HG03045 (cell line): ENCODE results near the gene SLC25A1.
"Not testable (repeated sequence)": the region's sequence is repeated elsewhere in the genome, so short reads cannot be mapped to it uniquely, and the experiment has no call there.

ENCODE experiments used
- ATAC-seq: cut with Tn5 transposase; IDR thresholded peaks from one replicate; pipeline ENCODE4 v1.9.1; 2021; ENCODE audit warnings: mild to moderate bottlenecking, moderate library complexity; ENCODE audit not compliant: unreplicated experiment

Gene SLC25A1

DNA sequence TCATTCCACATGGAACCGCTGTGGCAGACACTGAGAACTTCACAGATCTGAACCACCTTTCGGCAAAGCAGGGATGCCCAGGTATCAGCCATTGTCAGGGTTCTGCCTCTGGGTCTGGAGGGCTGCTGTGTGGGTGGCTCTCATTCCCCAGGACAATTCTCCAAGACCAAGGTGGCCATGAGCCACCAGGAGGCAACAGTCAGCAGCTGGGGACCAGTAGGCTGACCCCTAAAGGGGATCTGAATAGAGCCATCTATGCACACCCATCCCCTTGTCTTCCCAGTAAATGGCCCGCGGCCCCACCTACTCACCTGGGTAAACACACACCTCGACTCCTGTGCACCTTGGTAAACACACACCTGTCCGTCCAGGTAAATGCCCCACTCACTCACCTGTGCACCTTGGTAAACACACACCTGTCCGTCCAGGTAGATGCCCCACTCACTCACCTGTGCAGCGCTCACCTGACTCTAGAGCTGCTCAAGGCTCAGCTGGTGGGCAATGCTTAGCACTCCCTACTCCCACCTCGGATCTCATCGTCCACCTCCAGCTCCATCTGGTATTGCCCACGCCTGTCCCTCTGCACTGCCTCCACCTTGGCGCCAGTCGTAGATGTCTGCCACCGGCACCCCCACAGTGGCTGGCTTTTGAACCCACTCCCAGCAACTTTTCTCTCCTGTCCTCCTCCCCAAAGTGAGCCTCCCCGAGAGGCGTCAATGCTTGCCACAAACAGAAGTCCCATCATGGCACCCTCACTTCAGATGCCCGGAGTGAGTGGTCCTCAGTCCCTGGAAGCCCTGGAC is 10.2 kb downstream of the SLC25A1 start:
- ATAC-seq: no peak

GRCh38 chr22:19167106-19167869 is 11.2 kb downstream of the SLC25A1 start:
- no peak for ATAC-seq

DNA sequence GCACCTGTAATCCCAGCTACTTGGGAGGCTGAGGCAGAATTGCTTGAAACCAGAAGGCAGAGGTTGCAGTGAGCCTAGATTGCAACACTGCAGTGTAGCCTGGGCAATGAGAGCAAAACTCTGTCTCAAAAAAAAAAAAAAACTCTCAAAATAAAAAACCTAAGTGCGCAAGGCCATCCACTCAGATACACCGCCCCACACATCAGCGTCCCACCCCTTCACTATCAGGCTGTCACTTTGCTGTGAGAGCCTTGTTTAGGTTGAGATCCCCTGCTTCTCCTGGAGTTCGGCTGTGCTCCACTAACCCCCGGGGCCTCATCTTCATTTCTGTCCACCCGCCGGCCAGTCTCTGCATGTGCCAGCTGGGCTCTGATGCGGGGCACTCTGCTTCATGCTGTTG is 12.1 kb downstream of the SLC25A1 start:
- no peak for ATAC-seq

DNA sequence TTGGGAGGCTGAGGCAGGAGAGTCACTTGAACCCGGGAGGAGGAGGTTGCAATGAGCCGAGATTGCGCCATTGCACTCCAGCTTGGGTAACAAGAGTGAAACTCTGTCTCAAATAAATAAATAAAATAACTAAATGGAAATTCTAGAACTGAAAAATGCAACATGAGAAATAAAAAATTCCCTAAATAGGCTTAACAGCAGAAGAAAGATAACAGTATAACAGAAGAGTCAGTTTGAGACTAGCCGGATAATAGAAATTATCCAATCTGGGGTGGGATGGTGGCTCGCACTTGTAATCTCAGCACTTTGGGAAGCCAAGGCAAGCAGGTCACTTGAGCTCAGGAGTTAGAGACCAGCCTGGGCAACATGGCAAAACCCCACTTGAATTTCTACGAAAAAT is 14.1 kb downstream of the SLC25A1 start:
- ATAC-seq: no peak

DNA sequence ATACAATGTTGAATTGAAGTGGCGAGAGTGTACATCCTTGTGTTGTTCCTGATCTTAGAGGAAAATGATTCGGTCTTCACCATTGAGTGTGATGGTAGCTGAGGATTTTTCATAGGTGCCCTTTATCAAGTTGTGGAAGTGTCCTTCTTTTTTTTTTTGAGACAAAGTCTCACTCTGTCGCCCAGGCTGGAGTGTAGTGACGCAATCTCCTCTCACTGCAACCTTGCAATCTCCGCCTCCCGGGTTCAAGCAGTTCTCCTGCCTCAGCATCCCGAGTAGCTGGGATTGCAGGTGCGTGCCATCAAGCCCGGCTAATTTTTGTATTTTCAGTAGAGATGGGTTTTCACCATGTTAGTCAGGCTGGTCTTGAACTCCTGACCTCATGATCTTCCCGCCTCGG is 19.9 kb downstream of the SLC25A1 start:
- ATAC-seq: not testable (repeated sequence)

DNA sequence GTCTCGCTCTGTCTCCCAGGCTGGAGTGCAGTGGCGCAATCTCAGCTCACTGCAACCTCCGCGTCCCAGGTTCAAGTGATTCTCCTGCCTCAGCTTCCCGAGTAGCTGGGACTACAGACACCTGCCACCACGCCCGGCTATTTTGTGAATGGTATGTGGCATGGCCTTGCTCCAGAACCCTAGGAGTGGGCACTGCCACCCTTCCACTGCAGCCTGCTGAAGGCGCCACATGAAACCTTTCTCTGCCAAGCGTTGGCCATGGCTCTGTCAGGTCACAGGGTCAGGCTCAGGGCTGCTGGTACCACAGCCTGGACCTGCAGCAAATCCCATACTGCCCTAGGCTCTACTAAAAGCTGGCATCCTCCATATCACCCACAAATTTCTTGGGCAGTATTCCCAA is 22.4 kb downstream of the SLC25A1 start:
- not testable (repeated sequence) for ATAC-seq

- ATAC-seq: no peak
Measured at GRCh38 chr22:19152942-19153883, 25.3 kb downstream of the SLC25A1 start.

GRCh38 chr22:19151329-19152191 is 27.0 kb downstream of the SLC25A1 start:
- ATAC-seq: no peak

- no peak for ATAC-seq
Measured at GRCh38 chr22:19150482-19151328, 27.8 kb downstream of the SLC25A1 start.

GRCh38 chr22:19149991-19150390 is 28.5 kb downstream of the SLC25A1 start, which contains the start of gene GSC2:
Gene GSC2 (minus strand): TSS chr22:19150292. CDS start chr22:19150283, 9 bp downstream.
- ATAC-seq: no peak

DNA sequence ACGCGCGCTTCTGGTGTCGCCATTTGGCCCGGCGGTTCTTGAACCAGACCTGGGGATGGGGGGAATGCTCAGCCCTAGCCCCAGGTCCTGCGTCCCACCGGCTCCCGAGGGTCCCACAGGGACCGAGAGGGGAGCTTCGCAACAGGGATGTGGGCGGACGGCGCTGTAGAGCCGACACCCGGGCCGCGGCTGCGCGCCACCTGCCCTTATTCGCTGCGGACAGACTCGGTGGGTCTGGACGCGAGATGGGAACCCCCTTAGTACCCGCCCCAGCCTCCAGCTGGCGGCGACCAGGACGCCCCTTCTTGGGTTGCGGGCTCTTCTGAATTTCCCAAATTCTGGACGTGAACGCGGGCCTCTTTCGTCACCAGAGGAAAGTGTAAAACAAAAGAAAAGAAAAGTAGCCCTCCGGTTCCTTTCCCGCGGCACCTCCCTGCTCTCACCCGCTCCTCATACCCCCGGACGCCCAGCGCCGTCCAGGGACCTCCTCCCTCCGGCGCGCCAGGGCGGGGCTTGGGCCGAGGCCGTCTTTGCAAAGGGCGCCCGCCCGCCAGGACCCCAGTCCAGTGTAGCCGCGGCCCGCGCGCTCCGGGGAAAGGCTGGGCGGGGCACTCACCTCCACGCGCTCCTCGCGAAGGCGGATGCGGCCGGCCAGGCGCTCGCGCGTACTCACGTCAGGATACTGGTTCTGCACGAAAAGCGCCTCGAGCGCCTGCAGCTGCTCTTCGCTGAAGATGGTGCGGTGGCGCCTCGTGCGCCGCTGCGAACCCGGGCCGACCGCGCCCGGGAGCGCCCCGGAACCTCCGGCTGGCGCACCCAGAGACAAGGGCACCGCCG is 29.3 kb downstream of the SLC25A1 start:
- ATAC-seq: no peak

- no peak for ATAC-seq
Measured at GRCh38 chr22:19148417-19149046, 30.0 kb downstream of the SLC25A1 start.

- ATAC-seq: no peak
Measured at GRCh38 chr22:19147195-19147780, 31.2 kb downstream of the SLC25A1 start.

GRCh38 chr22:19146215-19146968 is 32.1 kb downstream of the SLC25A1 start:
- no peak for ATAC-seq

DNA sequence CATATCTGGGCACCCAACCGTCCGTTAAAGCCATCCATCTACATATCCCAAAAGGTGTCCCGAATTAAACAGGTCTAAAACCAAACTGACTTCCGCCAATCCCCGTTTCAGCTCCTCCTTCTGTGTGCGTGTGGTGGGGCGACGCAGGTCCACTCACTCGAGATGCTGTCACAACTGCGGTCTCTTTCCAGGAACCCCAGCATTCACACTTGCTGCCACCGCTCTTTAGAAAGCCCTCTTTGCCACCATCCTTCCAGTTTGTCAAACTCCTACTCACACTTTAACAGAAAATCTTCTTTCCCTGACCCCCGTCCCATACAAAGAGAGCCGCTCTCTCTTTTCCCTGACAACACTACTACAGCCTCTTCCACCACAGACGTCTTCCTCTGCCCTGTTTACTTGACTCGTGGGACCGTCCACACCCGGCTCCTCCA is 34.6 kb downstream of the SLC25A1 start:
- no peak for ATAC-seq

DNA sequence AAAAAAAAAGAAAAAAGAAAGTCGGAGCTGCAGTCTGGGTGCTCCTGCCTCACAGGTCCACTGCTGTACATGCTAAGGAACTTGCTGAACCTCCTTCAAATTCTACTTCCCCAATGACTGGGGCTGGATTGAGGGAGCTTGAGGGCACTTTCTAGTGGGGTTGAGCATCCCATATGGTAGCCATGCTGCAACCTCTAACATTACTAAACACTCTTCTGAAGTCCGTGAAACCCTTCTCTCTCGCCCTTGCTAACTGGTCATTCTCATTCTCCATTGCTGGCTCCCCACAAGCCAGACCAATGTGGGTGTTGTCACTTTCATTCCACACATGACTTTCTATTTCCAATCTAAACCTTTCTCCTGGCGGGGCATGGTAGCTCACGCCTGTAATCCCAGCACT is 35.3 kb downstream of the SLC25A1 start:
- ATAC-seq: no peak

DNA sequence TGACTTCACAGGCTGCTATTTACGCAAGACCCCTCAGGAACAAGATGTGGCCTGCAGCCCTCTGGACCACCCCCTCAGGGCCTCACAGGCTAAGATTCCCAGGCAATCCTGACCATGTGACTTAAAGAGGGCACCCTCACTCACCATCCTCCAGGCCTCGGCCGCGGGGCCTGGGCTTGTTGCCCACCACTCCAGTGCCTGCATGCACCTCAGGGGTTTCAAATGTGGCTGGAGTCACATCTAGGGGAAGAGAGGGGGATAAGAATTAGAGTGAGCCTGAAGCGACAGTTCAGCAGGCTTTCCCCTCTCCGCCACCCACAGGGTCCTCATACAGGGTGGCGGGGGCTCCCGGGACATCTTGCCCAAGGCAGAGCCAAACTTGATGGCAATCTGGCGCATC is 36.1 kb downstream of the SLC25A1 start:
- ATAC-seq: no peak
